Dendritic cell treated with granulocyte-macrophage colony-stimulating factor and Interleukin-4, amounts not matched to agents 40 ng/mL and 50 ng/mL, for 4 days (primary cell): ENCODE measurements around the gene IBTK.
"Not testable (repeated sequence)": the region's sequence is repeated elsewhere in the genome, so short reads cannot be mapped to it uniquely, and the experiment has no call there.

Source experiments
- H3K27ac Mint-ChIP-seq: one replicate; pipeline ENCODE4 v1.8.0; 2022; ENCODE audit warnings: mild to moderate bottlenecking, mixed read lengths
- H3K27me3 Mint-ChIP-seq: one replicate; pipeline ENCODE4 v1.8.0; 2022; ENCODE audit warnings: mild to moderate bottlenecking, mixed read lengths
- H3K36me3 Mint-ChIP-seq: one replicate; pipeline ENCODE4 v1.8.0; 2022; ENCODE audit warnings: low read depth, mixed read lengths
- H3K4me1 Mint-ChIP-seq: one replicate; pipeline ENCODE4 v1.8.0; 2022; ENCODE audit warnings: low read depth, mixed read lengths
- H3K4me3 Mint-ChIP-seq: one replicate; pipeline ENCODE4 v1.8.0; 2022; ENCODE audit warnings: mild to moderate bottlenecking, moderate library complexity, mixed read lengths
- H3K9me3 Mint-ChIP-seq: one replicate; pipeline ENCODE4 v1.8.0; 2022; ENCODE audit warnings: mixed read lengths
- intact Hi-C: fragments of 100-400 bp; cut with micrococcal nuclease; formaldehyde crosslinking; loops from one replicate; pipeline ENCODE4 v1.15.0; 2022

Gene IBTK

DNA sequence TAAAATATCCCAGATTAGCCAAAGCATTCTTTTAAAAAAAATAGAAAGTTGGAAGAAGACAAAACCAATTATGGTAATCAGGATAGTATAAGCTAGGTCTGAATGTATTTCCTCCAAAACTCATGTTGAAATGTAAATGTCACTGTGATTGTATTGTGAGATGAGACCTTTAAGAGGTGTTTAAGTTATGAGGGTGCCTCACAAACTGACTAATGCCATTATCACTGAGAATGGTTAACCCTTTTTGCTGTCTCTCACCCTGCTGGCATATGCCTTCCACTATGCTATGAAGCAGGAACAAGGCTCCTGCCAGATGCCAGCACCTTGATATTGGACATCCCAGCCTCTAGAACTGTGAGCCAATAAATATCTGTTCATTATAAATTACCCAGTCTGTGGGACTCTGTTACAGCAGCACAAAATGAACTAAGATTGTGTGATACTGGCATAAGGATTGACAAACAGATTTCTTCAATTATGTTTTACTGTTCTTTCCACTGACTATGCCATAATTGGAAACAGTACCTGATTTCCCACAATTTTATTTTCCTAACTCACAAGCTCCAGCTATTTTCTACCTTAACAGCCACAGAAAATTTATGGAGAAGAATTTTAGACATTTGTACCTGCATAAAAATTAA is 63.8 kb downstream of the IBTK start:
- H3K4me3 Mint-ChIP-seq: no peak overlapping the region
- H3K9me3 Mint-ChIP-seq: no peaks in the 10 kb centered on the region
- no peak overlapping the region for H3K27ac Mint-ChIP-seq
- intact Hi-C loops: no loop called here
- H3K4me1 Mint-ChIP-seq: no peaks in the 10 kb centered on the region
- H3K36me3 Mint-ChIP-seq: peaks cover 89% of the 10 kb centered on the region
- H3K27me3 Mint-ChIP-seq: no peaks in the 10 kb centered on the region

DNA sequence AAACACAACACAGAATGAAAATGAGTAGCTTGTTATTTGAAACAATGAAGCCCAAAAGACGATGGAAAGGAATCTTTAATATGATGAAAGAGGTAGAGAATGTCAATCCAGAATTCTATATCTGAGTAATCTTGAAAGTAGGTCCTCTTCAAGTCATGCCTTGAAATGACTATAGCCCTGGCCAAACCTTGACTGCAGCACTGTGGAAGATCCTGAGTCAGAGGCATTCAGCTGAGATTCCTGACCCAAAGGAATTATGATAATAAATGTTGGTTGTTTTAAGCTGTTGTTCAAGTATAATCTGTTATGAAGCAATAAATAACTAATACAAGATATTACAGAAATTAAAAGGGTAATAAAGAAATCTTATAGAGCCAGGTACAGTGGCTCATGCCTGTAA is 64.8 kb downstream of the IBTK start:
- H3K27ac Mint-ChIP-seq: no peak overlapping the region
- no peaks in the 10 kb centered on the region for H3K9me3 Mint-ChIP-seq
- H3K36me3 Mint-ChIP-seq: peaks cover 84% of the 10 kb centered on the region
- no peaks in the 10 kb centered on the region for H3K4me1 Mint-ChIP-seq
- H3K4me3 Mint-ChIP-seq: no peak overlapping the region
- no peaks in the 10 kb centered on the region for H3K27me3 Mint-ChIP-seq
- intact Hi-C loops: no loop called here

DNA sequence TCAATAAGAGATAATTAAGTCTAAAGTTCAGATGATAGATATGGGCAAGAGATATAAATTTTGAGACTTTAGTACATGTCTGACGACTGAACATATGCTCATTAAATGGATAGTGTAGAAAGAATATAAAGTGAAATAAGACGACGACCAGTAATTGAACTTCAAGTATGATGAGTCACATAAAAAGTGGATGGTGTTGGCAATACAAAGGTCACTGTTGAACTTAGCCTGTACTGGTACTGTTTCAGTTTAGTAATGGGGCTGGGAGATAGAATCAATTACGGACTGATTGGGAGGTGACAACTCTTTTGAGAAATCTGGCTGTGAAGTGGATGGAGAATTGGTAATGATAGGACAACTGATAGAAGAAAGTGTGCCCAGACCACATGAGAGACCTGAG is 68.1 kb downstream of the IBTK start:
- H3K4me3 Mint-ChIP-seq: no peak overlapping the region
- no peaks in the 10 kb centered on the region for H3K4me1 Mint-ChIP-seq
- no peak overlapping the region for H3K27ac Mint-ChIP-seq
- intact Hi-C loops: loop anchor here (10.0 kb wide), 1 partner anchor 435 kb away; no protein-coding TSS in a partner anchor
- no peaks in the 10 kb centered on the region for H3K27me3 Mint-ChIP-seq
- peaks cover 89% of the 10 kb centered on the region for H3K36me3 Mint-ChIP-seq
- H3K9me3 Mint-ChIP-seq: no peaks in the 10 kb centered on the region

DNA sequence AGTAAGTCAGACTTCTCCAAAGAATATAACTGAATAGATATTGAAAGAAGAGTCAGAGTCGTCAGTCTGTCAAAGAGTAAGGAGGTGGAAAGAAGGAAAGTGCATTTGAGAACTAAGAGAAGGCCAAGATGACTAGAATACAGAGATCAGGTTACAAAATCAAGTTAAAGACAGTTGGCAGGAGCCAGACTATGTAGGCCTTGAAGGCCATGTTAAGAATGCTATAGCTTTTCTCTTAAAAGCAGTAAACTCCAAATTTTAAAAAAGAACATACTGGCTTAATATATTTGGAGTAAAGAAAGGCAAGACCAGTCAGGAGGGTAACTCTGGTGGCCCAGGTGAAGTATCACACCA is 68.8 kb downstream of the IBTK start:
- intact Hi-C loops: loop anchor here (10.0 kb wide), 1 partner anchor 434 kb away; no protein-coding TSS in a partner anchor
- Mint-ChIP-seq H3K9me3 (no peaks in the 10 kb centered on the region), H3K36me3 (peaks cover 89% of the 10 kb centered on the region), H3K27ac (no peak overlapping the region), H3K4me3 (no peak overlapping the region), H3K4me1 (no peaks in the 10 kb centered on the region), H3K27me3 (no peaks in the 10 kb centered on the region)

DNA sequence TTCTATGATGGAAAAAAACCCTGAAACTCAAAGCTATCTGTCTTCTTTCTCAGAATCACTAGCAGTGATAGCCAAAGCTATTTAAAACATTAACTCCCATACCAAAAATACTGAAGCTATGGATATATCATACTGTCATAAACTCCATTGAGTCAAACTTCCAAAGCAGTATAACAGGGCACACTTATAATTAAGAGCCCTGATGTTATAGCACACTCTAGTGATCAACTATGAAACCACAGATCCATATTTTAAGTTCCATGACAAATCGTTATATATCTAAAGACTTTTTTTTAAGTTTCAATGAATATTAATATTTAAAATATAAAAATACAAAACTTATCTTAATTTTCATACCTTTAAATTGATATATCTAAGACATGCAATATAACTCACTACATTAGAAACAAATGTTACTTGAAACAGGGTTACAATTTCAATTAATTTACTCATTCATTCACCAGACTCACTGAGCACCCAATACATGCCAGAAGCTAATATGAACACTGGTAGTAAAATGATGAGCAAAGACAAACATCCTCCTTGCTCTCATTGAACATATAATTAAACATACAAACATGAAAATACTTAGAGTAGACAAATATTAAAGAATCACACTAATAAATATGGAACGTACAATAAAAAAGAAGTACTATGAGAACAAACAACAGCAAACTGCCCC is 69.3 kb downstream of the IBTK start:
- Mint-ChIP-seq H3K4me3 (no peak overlapping the region), H3K27ac (no peak overlapping the region), H3K9me3 (no peaks in the 10 kb centered on the region), H3K27me3 (no peaks in the 10 kb centered on the region), H3K4me1 (no peaks in the 10 kb centered on the region), H3K36me3 (peaks cover 89% of the 10 kb centered on the region)
- intact Hi-C loops: loop anchor here (10.0 kb wide), 1 partner anchor 433 kb away; no protein-coding TSS in a partner anchor

DNA sequence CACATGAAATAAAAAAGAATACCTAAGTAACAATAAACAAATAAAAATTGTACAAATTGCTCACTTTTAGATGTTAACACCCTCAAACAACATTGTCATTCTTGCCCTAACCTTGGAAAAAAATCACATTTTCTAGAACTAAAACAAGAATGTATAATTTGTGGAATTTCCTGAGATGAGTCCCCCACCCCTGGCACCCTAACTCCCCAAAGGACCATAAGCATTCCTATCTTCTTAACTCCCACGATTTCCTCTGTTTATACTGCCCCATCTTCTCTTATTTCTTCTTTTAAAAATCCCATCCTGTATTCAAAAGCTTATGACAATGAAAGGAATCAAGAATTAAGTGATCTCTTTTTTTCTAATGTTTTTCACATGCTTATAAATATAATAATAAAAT is 70.9 kb downstream of the IBTK start:
- no peaks in the 10 kb centered on the region for H3K4me1 Mint-ChIP-seq
- no peak overlapping the region for H3K27ac Mint-ChIP-seq
- no peak overlapping the region for H3K4me3 Mint-ChIP-seq
- H3K36me3 Mint-ChIP-seq: peaks cover 89% of the 10 kb centered on the region
- no peaks in the 10 kb centered on the region for H3K27me3 Mint-ChIP-seq
- no peaks in the 10 kb centered on the region for H3K9me3 Mint-ChIP-seq
- intact Hi-C loops: loop anchor here (10.0 kb wide), 1 partner anchor 432 kb away; no protein-coding TSS in a partner anchor

DNA sequence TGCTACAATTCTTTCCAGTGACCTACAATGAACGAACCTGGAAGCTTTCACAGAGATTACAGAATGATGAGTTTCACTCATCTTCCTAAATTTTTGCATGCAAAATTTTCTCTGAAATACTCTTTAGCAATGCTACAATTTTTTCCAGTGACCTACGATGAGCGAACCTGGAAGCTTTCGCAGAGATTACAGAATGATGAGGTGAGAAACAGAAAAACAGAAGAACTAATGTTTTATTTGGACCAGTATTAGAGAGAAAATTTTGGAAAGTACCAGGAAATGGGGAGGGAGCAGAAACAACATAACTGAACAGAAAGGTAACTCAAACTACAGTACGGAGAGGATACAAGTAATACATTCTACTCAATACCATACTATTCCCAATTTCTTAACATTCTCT is 75.0 kb downstream of the IBTK start:
- H3K4me1 Mint-ChIP-seq: no peaks in the 10 kb centered on the region
- no peaks in the 10 kb centered on the region for H3K27me3 Mint-ChIP-seq
- no peak overlapping the region for H3K27ac Mint-ChIP-seq
- no peak overlapping the region for H3K4me3 Mint-ChIP-seq
- intact Hi-C loops: loop anchor here (10.0 kb wide), 1 partner anchor 428 kb away; no protein-coding TSS in a partner anchor
- no peaks in the 10 kb centered on the region for H3K9me3 Mint-ChIP-seq
- H3K36me3 Mint-ChIP-seq: peaks cover 96% of the 10 kb centered on the region

DNA sequence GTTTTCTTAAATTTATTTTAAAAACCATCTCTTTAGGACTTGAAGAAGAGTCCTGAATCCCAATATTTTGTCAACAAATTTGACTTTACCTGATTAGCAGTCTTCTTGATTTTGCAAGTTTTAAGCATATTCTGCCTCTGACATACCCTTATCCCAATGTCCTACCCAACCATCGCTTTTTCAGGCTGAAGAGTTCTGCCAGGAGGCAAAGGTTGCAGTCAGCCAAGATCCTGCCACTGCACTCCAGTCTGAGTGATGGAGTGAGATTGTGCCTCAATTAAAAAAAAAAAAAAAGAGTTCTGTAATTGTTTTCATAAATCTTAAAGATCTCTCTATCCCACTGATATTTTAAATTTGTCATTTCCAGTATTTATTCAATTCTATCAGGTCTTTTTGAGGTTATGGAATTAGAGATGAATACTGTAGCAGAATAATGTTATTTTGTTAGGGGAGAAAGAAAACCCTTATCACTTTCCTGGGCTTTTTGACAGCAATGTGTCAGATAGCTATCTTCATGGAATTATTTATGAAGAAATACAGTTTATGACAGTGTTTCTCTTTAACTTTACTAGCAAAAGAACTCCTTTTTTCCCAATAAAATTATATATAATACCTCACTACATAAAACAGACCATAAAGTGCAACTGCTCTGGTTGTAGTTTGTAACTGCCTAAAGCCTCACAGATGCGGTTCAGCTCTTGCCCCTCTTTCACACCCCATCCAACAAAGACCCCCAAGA is 78.2 kb downstream of the IBTK start:
- H3K27ac Mint-ChIP-seq: no peak overlapping the region
- H3K4me3 Mint-ChIP-seq: no peak overlapping the region
- H3K9me3 Mint-ChIP-seq: no peaks in the 10 kb centered on the region
- H3K4me1 Mint-ChIP-seq: no peaks in the 10 kb centered on the region
- intact Hi-C loops: no loop called here
- H3K36me3 Mint-ChIP-seq: peaks cover 91% of the 10 kb centered on the region
- H3K27me3 Mint-ChIP-seq: no peaks in the 10 kb centered on the region

DNA sequence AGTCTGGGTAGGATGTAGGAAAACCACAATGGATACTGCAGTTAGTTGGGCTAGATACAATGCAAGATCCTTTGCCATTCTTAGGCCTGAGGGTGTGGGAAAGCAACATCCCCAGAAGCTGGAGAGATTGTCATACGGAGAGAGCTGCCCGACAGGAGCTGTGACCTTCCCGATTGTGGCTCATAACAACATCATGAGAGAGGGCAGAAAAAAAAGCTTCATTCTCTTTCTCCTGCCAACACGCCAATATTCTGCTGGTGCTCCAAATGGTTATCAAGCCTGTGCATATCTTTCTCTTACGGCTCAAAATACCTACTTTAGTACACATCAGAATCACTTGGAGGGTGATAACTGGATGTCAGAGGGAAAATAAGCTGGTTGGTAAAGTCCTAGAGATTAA is 81.1 kb downstream of the IBTK start:
- no peaks in the 10 kb centered on the region for H3K4me1 Mint-ChIP-seq
- H3K9me3 Mint-ChIP-seq: no peaks in the 10 kb centered on the region
- H3K36me3 Mint-ChIP-seq: peaks cover 62% of the 10 kb centered on the region
- H3K27me3 Mint-ChIP-seq: no peaks in the 10 kb centered on the region
- H3K27ac Mint-ChIP-seq: no peak overlapping the region
- no peak overlapping the region for H3K4me3 Mint-ChIP-seq
- intact Hi-C loops: no loop called here

DNA sequence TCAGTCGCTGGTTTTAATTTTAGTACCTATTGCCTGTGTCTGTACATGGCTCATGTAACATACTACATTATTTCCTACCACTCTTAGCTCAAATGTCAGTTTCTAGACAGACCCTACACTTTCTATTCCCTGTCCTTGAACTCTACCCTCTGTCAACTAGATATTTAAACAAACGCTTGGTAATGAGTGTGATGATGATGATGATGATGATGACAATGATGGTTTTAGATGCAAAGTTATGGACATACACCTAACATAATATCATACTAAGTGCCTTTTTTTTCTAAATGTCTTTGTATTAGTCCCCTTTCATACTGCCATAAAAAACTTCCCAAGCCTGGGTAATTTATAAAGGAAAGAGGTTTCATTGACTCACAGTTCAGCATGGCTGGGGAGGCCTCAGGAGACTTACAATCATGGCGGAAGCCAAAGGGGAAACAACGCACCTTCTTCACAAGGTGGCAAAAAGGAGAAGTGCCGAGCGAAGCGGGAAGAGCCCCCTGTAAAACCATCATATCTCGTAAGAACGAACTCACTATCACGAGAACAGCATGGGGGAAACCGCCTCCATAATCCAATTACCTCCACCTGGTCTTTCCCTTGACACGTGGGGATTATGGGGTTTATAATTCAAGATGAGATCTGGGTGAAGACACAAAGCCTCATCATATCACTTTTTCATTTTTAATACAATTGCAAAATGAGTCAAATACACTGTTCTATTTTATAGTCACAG is 87.1 kb downstream of the IBTK start:
- no peaks in the 10 kb centered on the region for H3K4me1 Mint-ChIP-seq
- peaks cover 2% of the 10 kb centered on the region for H3K36me3 Mint-ChIP-seq
- no peak overlapping the region for H3K27ac Mint-ChIP-seq

DNA sequence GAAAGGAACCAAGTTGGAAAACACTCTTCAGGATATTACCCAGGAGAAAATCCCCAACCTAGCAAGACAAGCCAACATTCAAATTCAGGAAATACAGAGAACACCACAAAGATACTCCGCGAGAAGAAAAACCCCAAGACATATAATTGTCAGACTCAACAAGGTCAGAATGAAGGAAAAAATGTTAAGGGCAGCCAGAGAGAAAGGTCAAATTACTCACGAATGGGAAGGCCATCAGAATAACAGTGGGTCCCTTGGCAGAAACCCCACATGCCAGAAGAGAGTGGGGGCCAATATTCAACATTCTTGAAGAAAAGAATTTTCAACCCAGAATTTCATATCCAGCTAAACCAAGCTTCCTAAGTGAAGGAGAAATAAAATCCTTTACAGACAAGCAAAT is 94.8 kb downstream of the IBTK start:
- H3K4me1 Mint-ChIP-seq, H3K27me3 Mint-ChIP-seq, H3K4me3 Mint-ChIP-seq, H3K27ac Mint-ChIP-seq, intact Hi-C loops, H3K36me3 Mint-ChIP-seq: not testable (repeated sequence)
- peaks cover 32% of the 10 kb centered on the region for H3K9me3 Mint-ChIP-seq

More for the DNA sequence above, 87.1 kb downstream of the IBTK start:
- intact Hi-C loops: no loop called here
- Mint-ChIP-seq H3K27me3 (no peaks in the 10 kb centered on the region), H3K4me3 (no peak overlapping the region), H3K9me3 (no peaks in the 10 kb centered on the region)

DNA sequence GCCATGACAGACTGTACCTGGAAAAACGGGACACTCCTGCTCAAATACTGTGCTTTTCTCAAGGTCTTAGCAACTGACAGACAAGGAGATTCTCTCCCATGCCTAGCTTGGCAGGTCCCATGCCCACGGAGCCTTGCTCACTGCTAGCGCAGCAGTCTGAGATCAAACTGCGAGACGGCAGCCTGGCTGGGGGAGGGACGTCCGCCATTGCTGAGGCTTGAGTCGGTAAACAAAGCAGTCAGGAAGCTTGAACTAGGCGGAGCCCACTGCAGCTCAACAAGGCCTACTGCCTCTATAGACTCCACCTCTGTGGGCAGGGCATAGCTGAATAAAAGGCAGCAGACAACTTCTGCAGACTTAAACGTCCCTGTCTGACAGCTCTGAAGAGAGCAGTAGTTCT is 96.4 kb downstream of the IBTK start:
- intact Hi-C loops, H3K27ac Mint-ChIP-seq, H3K4me1 Mint-ChIP-seq, H3K36me3 Mint-ChIP-seq, H3K27me3 Mint-ChIP-seq, H3K4me3 Mint-ChIP-seq: not testable (repeated sequence)
- H3K9me3 Mint-ChIP-seq: peaks cover 32% of the 10 kb centered on the region

DNA sequence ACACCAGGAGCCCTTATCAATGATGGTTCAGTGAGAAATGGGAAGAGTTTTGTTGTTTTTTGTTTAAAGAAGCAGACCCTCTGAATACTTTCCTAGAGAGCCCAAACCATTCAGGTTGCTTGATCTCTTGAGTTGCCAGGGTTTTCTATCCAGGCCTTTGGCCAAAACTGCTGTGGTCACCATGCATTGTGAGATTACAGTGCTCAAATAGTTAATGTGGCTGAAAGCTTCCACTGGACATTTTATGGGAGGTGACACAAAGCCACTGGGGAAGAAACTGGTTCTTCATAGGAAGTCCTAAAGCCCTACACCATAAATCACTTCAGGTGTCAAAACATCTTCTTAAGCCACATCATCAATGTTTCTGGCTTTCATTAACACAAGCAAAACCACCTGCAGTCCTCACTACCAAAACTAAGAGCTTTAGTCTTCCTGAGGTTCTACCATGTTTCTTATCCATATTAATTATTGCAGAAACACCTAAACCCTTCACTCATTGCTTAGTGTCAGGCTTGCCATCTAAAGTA is 101.6 kb downstream of the IBTK start:
- intact Hi-C loops: no loop called here
- no peaks in the 10 kb centered on the region for H3K27me3 Mint-ChIP-seq
- H3K27ac Mint-ChIP-seq: no peak overlapping the region
- H3K36me3 Mint-ChIP-seq: no peaks in the 10 kb centered on the region
- no peaks in the 10 kb centered on the region for H3K4me1 Mint-ChIP-seq
- H3K9me3 Mint-ChIP-seq: no peaks in the 10 kb centered on the region
- H3K4me3 Mint-ChIP-seq: no peak overlapping the region
